CD4-positive, alpha-beta T cell treated with Interleukin-2 at 100 ng/mL for 4 hours (primary cell): ENCODE results near the gene ACACA.

ENCODE experiments used
- DNase-seq: peaks from one replicate; pipeline ENCODE4 v3.0.0-alpha.2; 2020; ENCODE audit warnings: low spot score

ACACA gene

GRCh38 chr17:37291351-37291750, 115.3 kb downstream of the ACACA start:
- DNase-seq = no peak

- DNase-seq = no peak
Observed at GRCh38 chr17:37286430-37286829, 120.2 kb downstream of the ACACA start.

GRCh38 chr17:37284191-37284590, 122.4 kb downstream of the ACACA start:
- no peak for DNase-seq

- DNase-seq = no peak
Observed at GRCh38 chr17:37283414-37283961, 123.1 kb downstream of the ACACA start.

GRCh38 chr17:37280841-37281240, 125.8 kb downstream of the ACACA start:
- no peak for DNase-seq

- DNase-seq = no peak
Observed at GRCh38 chr17:37278247-37278894, 128.3 kb downstream of the ACACA start.

GRCh38 chr17:37276475-37276874, 130.2 kb downstream of the ACACA start:
- no peak for DNase-seq

GRCh38 chr17:37274461-37274860, 132.2 kb downstream of the ACACA start:
- no peak for DNase-seq

- no peak for DNase-seq
Observed at GRCh38 chr17:37273409-37274051, 133.1 kb downstream of the ACACA start.

- DNase-seq = no peak
Observed at GRCh38 chr17:37265446-37266173, 141.0 kb downstream of the ACACA start.

GRCh38 chr17:37261286-37261685, 145.3 kb downstream of the ACACA start:
- no peak for DNase-seq

GRCh38 chr17:37259030-37259735, 147.5 kb downstream of the ACACA start:
- no peak for DNase-seq

GRCh38 chr17:37256627-37257026, 150.0 kb downstream of the ACACA start:
- no peak for DNase-seq

GRCh38 chr17:37255432-37255831, 151.2 kb downstream of the ACACA start:
- no peak for DNase-seq

GRCh38 chr17:37247825-37248224, 158.8 kb downstream of the ACACA start:
- DNase-seq = no peak

GRCh38 chr17:37246085-37246484, 160.6 kb downstream of the ACACA start:
- no peak for DNase-seq

GRCh38 chr17:37240381-37240780, 166.3 kb downstream of the ACACA start:
- DNase-seq = no peak

- DNase-seq = peak; percentile 20
Observed at GRCh38 chr17:37239690-37240334, 166.8 kb downstream of the ACACA start.

- DNase-seq = no peak
Observed at GRCh38 chr17:37234106-37234505, 172.5 kb downstream of the ACACA start.

GRCh38 chr17:37233036-37233435, 173.6 kb downstream of the ACACA start:
- no peak for DNase-seq

GRCh38 chr17:37231887-37232286, 174.7 kb downstream of the ACACA start:
- DNase-seq = no peak

GRCh38 chr17:37230633-37231032, 176.0 kb downstream of the ACACA start:
- DNase-seq = no peak
